Brain microvascular endothelial cell (primary cell): ENCODE results near the gene KIF15.

Experiments used
- DNase-seq: peaks from one replicate; pipeline ENCODE4 v3.0.0-alpha.2; 2020
- H3K27ac ChIP-seq: fragments of 250-450 bp; sonication (Bioruptor Pico); 2 replicates; pipeline ENCODE4 v1.5.1; 2020; ENCODE audit warnings: mild to moderate bottlenecking, moderate library complexity
- H3K27me3 ChIP-seq: fragments of 250-450 bp; sonication (Bioruptor Pico); replicated peaks from 2 replicates; pipeline ENCODE4 v1.5.1; 2020; ENCODE audit warnings: mild to moderate bottlenecking
- H3K36me3 ChIP-seq: fragments of 250-450 bp; sonication (Bioruptor Pico); replicated peaks from 2 replicates; pipeline ENCODE4 v1.5.1; 2020; ENCODE audit warnings: mild to moderate bottlenecking
- H3K4me3 ChIP-seq: 2 replicates; pipeline ENCODE4 v1.5.1; 2011; ENCODE audit warnings: low read depth, mild to moderate bottlenecking, control low read depth, low read length, moderate library complexity
- in situ Hi-C: cut with HindIII; loops from 2 replicates; pipeline ENCODE4 v1.10.0; 2017; ENCODE audit warnings: low sequenced_read_pairs, low pct_ligation_motif_present
- TF ChIP-seq, protein P1 (sequence below): IDR thresholded peaks from 2 replicates; pipeline ENCODE4 v1.5.1; 2011; ENCODE audit warnings: low read depth, mild to moderate bottlenecking, moderate library complexity, low read length, control low read depth, inconsistent platforms; ENCODE audit errors: missing control alignments

KIF15 gene

DNA sequence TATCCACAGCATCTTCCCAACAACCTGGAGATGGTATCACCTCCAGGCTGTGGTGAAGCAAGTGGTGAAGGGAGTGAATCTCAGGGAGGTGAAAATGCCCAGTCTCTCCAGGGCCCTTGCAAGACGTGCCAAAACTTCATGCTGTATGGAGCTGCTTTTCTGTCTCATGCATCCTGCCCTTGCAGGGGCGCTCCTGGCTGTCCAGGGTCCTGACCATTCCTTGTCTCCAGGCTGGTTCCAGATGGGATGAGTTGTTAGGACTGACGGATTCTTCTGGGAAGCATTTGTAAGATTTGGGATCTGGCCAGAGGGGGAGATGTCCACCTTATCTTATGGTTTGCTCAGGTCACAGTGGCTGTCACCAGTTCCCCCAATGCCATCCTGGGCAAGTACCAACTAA is 128.7 kb downstream of the KIF15 start:
- no peak overlapping the region for H3K4me3 ChIP-seq
- H3K27me3 ChIP-seq: no peaks in the 10 kb centered on the region
- TF ChIP-seq, protein P1, sequence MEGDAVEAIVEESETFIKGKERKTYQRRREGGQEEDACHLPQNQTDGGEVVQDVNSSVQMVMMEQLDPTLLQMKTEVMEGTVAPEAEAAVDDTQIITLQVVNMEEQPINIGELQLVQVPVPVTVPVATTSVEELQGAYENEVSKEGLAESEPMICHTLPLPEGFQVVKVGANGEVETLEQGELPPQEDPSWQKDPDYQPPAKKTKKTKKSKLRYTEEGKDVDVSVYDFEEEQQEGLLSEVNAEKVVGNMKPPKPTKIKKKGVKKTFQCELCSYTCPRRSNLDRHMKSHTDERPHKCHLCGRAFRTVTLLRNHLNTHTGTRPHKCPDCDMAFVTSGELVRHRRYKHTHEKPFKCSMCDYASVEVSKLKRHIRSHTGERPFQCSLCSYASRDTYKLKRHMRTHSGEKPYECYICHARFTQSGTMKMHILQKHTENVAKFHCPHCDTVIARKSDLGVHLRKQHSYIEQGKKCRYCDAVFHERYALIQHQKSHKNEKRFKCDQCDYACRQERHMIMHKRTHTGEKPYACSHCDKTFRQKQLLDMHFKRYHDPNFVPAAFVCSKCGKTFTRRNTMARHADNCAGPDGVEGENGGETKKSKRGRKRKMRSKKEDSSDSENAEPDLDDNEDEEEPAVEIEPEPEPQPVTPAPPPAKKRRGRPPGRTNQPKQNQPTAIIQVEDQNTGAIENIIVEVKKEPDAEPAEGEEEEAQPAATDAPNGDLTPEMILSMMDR: no peak
- in situ Hi-C loops: no loop called here
- no peak overlapping the region for H3K27ac ChIP-seq
- H3K36me3 ChIP-seq: no peaks in the 10 kb centered on the region
- no peak for DNase-seq

DNA sequence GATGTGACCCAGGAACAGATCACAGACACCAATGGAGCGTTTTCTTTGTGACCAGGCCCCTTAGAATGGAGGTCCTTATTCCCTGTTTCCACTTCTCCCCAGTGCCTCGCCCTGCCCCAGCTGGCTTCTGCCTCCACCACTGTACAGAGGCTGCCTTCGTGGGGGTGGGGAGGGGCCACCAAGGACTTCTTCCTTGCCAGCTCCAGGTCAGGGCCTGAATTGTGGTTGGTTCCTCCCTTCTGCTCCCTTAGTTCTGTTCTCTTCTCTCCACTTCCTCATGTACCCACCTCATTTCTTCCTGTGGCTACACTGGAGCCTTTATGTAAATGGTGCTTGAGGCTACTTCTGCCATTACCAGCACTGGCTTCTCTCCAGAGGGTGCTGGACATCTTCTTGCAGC is 129.3 kb downstream of the KIF15 start:
- no peaks in the 10 kb centered on the region for H3K27me3 ChIP-seq
- no peaks in the 10 kb centered on the region for H3K36me3 ChIP-seq
- no peak overlapping the region for H3K27ac ChIP-seq
- no peak for DNase-seq
- in situ Hi-C loops: no loop called here
- TF ChIP-seq, protein P1: no peak
- no peak overlapping the region for H3K4me3 ChIP-seq

- H3K4me3 ChIP-seq: no peak overlapping the region
- no peaks in the 10 kb centered on the region for H3K27me3 ChIP-seq
- peak overlapping the region; percentile 59 for H3K27ac ChIP-seq
- DNase-seq: no peak
- TF ChIP-seq, protein P1: no peak
- no peaks in the 10 kb centered on the region for H3K36me3 ChIP-seq
- in situ Hi-C loops: no loop called here
Observed at GRCh38 chr3:44892689-44893088, 131.1 kb downstream of the KIF15 start.

- Histone ChIP-seq H3K36me3 (no peaks in the 10 kb centered on the region), H3K27ac (peak overlapping the region; percentile 59), H3K4me3 (no peak overlapping the region), H3K27me3 (no peaks in the 10 kb centered on the region)
- TF ChIP-seq, protein P1: no peak
- no peak for DNase-seq
- in situ Hi-C loops: no loop called here
Observed at GRCh38 chr3:44893097-44893496, 131.5 kb downstream of the KIF15 start.

GRCh38 chr3:44894485-44894884 is 132.9 kb downstream of the KIF15 start:
- Histone ChIP-seq H3K36me3 (no peaks in the 10 kb centered on the region), H3K27ac (no peak overlapping the region), H3K27me3 (no peaks in the 10 kb centered on the region), H3K4me3 (no peak overlapping the region)
- in situ Hi-C loops: no loop called here
- TF ChIP-seq, protein P1: no peak
- DNase-seq: no peak

GRCh38 chr3:44896440-44896839 is 134.8 kb downstream of the KIF15 start:
- Histone ChIP-seq H3K36me3 (no peaks in the 10 kb centered on the region), H3K4me3 (no peak overlapping the region), H3K27me3 (no peaks in the 10 kb centered on the region), H3K27ac (no peak overlapping the region)
- DNase-seq: no peak
- in situ Hi-C loops: no loop called here
- TF ChIP-seq, protein P1: no peak
